K562 (cell line): ENCODE results near the gene LCA5L. TPM values are rescaled to one million over a fixed set of nuclear protein-coding genes. Genes with fewer than 3 reads are reported as not detected.

Experiments used
- CHD7 ChIP-seq: fragments of 200-600 bp; sonication (generic); IDR thresholded peaks from one replicate; pipeline ENCODE4 v1.6.1; 2012; ENCODE audit warnings: mild to moderate bottlenecking, low read depth, low read length, inconsistent platforms
- EHMT2 ChIP-seq: fragments of 450-650 bp; IDR thresholded peaks from 2 replicates; pipeline ENCODE4 v1.6.1; 2018; ENCODE audit warnings: antibody characterized with exemption
- HES1 ChIP-seq: fragments of 450-650 bp; IDR thresholded peaks from 2 replicates; pipeline ENCODE4 v1.6.1; 2016; ENCODE audit warnings: low read depth, mild to moderate bottlenecking, moderate library complexity
- HMGN3 ChIP-seq: IDR thresholded peaks from 2 replicates; pipeline ENCODE4 v1.6.1; 2011; ENCODE audit warnings: borderline replicate concordance, low read depth, mild to moderate bottlenecking, mixed read lengths, low read length; ENCODE audit not compliant: insufficient read length; ENCODE audit errors: extremely low read depth
- ILF3 ChIP-seq: fragments of 450-650 bp; IDR thresholded peaks from 2 replicates; pipeline ENCODE4 v1.6.1; 2018; ENCODE audit warnings: antibody characterized with exemption, mild to moderate bottlenecking, moderate library complexity, borderline replicate concordance
- IRF2 ChIP-seq: sonication (generic); formaldehyde crosslinking; IDR thresholded peaks from 2 replicates; pipeline ENCODE4 v1.8.1; 2022; ENCODE audit warnings: mild to moderate bottlenecking, missing genetic modification reagents
- JUND ChIP-seq, 2 experiments: IDR thresholded peaks; 2 replicates in 1 of 2; 3 replicates in 1 of 2; pipeline ENCODE4 v1.6.1; 2011; ENCODE audit warnings: borderline replicate concordance in 2 of 2, low read depth in 2 of 2, low read length in 2 of 2, improper control_type of control experiment in 1 of 2, missing biosample characterization in 1 of 2, missing genetic modification characterization in 1 of 2, missing genetic modification reagents in 1 of 2
- MXD1 ChIP-seq: fragments of 250-450 bp; sonication (Bioruptor Pico); IDR thresholded peaks from 2 replicates; pipeline ENCODE4 v1.8.0; 2021; ENCODE audit warnings: borderline replicate concordance, mild to moderate bottlenecking, moderate library complexity; ENCODE audit not compliant: poor library complexity, severe bottlenecking
- PTRF ChIP-seq: fragments of 450-650 bp; IDR thresholded peaks from 2 replicates; pipeline ENCODE4 v1.6.1; 2016; ENCODE audit warnings: mild to moderate bottlenecking, missing genetic modification characterization, missing compliant biosample characterization
- ZNF23 ChIP-seq: fragments of 250-450 bp; sonication (Bioruptor Pico); IDR thresholded peaks from 2 replicates; pipeline ENCODE4 v1.4.0; 2020; ENCODE audit warnings: mild to moderate bottlenecking
- polyA plus RNA-seq, 8 experiments: library from polyadenylated mRNA; depleted of rRNA in 4 of 8; stranded (reverse) in 5 of 8; unstranded in 3 of 8; fragments of >200 nt; fragmentation: Nextera tagmentation in 2 of 8; fragmentation: Illumina TruSeq in 1 of 8; extraction: Ambion mirVana in 2 of 8; extraction: Trizol in 1 of 8; gene quantifications; 2 replicates each; pipeline versions ENCODE4 v1.2.1 to v1.2.3, GENCODE V29; 2011 to 2014; ENCODE audit warnings: inconsistent platforms in 1 of 8, missing spikeins in 1 of 8
- total RNA-seq, 7 experiments: library from RNA; depleted of rRNA in 6 of 7; stranded (reverse); fragments of >200 nt in 6 of 7; fragmentation: Illumina TruSeq in 2 of 7; extraction: Trizol in 2 of 7; gene quantifications; 2 replicates each; pipeline versions ENCODE4 v1.2.1 to v1.2.3, GENCODE V29; 2011 to 2021; ENCODE audit warnings: low replicate concordance in 1 of 7

Gene LCA5L
- total and polyA plus RNA-seq, 9 of the 15 experiments (the other 6 are each of a cell fraction or from before 2014, with no cell fraction given), result 1.8 to 4.9 (median 3.8) TPM

GRCh38 chr21:39379986-39380891 lies 65.3 kb downstream of the LCA5L start (continued):
- TF ChIP-seq CHD7 (no peak), PTRF (tag) (no peak), ZNF23 (CRISPR knock-in tag) (no peak), JUND (IDR thresholded peaks at IDR 0.05; ENCODE audit: borderline replicate concordance, low read depth, low read length) (peak; percentile 85), JUND (tag; IDR thresholded peaks at IDR 0.05; ENCODE audit: borderline replicate concordance, low read depth, low read length) (peak; percentile 78; the same call in 1 of the 3 replicates), ILF3 (no peak), HMGN3 (peak; percentile 90), EHMT2 (no peak), IRF2 (CRISPR knock-in tag) (no peak), HES1 (no peak), MXD1 (CRISPR knock-in tag) (no peak)
